Activated naive CD4-positive, alpha-beta T cell treated with anti-CD3 and anti-CD28 coated beads, Interleukin-2, amount 10 ng/mL, durations not matched to agents 7 days and 5 days (primary cell): ENCODE measurements around the gene TBATA.

ENCODE experiments used
- CTCF ChIA-PET: fragments of 350-600 bp; sonication (Branson Sonifier 250); formaldehyde crosslinking; loops from one replicate; lab custom pipeline; 2021; ENCODE audit warnings: antibody characterized with exemption; lab: Charles Lee
- DNase-seq: peaks from one replicate; pipeline ENCODE4 v3.0.0-alpha.2; 2020
- H3K27ac Mint-ChIP-seq: one replicate; pipeline ENCODE4 v1.8.0; 2021; ENCODE audit warnings: mild to moderate bottlenecking, moderate library complexity, mixed read lengths
- H3K27me3 Mint-ChIP-seq: one replicate; pipeline ENCODE4 v1.8.0; 2021; ENCODE audit warnings: mild to moderate bottlenecking, mixed read lengths
- H3K36me3 Mint-ChIP-seq: one replicate; pipeline ENCODE4 v1.8.0; 2021; ENCODE audit warnings: mixed read lengths
- H3K4me1 Mint-ChIP-seq: one replicate; pipeline ENCODE4 v1.8.0; 2021; ENCODE audit warnings: mixed read lengths
- H3K4me3 Mint-ChIP-seq: one replicate; pipeline ENCODE4 v1.8.0; 2021; ENCODE audit warnings: mild to moderate bottlenecking, moderate library complexity, mixed read lengths
- H3K9me3 Mint-ChIP-seq: one replicate; pipeline ENCODE4 v1.8.0; 2021; ENCODE audit warnings: mixed read lengths

TBATA gene

DNA sequence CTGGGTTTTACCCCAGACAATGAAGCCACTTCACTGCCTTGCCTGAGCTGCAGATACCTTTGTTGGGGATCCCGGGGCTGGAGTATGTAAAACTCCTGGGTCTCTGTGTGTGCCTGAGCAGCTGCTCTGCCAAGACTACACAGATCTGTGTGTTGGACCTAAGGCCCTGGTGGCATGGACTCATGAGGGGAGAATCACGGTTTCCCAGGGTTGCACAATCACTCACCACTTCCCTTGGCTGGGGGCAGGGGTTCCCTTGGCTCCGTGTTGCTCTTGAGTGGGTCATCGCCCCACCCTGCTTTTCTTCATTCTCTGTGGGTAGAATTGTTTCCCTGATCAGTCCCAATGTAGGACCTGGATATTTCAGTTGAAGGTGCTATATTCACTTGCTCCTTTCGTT lies 13.9 kb upstream of the TBATA start:
- Mint-ChIP-seq H3K27ac (no peak overlapping the region), H3K36me3 (no peaks in the 10 kb centered on the region), H3K27me3 (peaks cover 24% of the 10 kb centered on the region), H3K4me1 (no peaks in the 10 kb centered on the region), H3K4me3 (no peak overlapping the region), H3K9me3 (no peaks in the 10 kb centered on the region)
- CTCF ChIA-PET: no interaction called here
- DNase-seq: no peak

DNA sequence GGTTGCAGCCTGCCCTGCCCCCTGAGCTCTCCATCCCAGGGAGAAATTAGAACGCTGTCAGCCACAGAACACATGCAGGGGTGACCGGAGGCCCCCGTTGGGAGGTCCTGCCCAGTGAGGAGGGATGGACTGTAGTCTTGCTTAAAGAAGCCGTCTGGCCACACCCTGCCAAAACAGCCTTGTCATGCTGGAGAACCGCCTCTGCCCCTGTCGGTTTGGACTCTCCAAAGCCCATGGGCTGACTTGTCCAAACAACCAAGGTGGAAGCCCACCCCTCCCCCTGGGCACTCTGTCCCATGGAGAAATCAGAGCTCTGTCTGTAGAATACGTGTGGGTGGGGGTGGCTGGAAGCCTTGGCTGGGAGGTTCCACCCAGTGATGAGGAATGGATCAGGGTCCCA lies 12.7 kb upstream of the TBATA start:
- Mint-ChIP-seq H3K4me3 (no peak overlapping the region), H3K4me1 (no peaks in the 10 kb centered on the region), H3K27me3 (peaks cover 20% of the 10 kb centered on the region), H3K27ac (no peak overlapping the region), H3K9me3 (no peaks in the 10 kb centered on the region), H3K36me3 (no peaks in the 10 kb centered on the region)
- no peak for DNase-seq
- CTCF ChIA-PET: no interaction called here

DNA sequence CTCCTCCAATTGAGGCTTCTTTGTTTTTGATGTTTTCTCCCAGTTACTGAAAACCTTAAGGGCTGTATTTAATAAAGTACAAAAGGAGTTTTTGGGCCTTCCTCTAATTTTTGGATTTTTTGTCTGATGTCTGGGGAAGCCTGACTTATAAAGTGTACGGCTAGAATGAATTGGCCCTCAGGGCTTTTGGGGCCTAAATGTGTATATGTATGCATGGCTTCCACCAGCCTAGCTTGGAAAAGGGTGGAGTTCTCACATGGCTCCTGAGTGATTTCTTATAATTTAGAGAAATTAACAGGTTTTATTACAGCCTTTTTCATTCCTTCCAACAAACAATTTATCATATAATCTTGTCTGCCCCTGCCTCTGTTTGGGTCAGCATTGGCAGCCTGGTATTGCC lies 10.4 kb upstream of the TBATA start:
- Mint-ChIP-seq H3K4me1 (no peaks in the 10 kb centered on the region), H3K27me3 (peaks cover 34% of the 10 kb centered on the region), H3K27ac (no peak overlapping the region), H3K4me3 (no peak overlapping the region), H3K9me3 (no peaks in the 10 kb centered on the region), H3K36me3 (no peaks in the 10 kb centered on the region)
- CTCF ChIA-PET: no interaction called here
- no peak for DNase-seq

DNA sequence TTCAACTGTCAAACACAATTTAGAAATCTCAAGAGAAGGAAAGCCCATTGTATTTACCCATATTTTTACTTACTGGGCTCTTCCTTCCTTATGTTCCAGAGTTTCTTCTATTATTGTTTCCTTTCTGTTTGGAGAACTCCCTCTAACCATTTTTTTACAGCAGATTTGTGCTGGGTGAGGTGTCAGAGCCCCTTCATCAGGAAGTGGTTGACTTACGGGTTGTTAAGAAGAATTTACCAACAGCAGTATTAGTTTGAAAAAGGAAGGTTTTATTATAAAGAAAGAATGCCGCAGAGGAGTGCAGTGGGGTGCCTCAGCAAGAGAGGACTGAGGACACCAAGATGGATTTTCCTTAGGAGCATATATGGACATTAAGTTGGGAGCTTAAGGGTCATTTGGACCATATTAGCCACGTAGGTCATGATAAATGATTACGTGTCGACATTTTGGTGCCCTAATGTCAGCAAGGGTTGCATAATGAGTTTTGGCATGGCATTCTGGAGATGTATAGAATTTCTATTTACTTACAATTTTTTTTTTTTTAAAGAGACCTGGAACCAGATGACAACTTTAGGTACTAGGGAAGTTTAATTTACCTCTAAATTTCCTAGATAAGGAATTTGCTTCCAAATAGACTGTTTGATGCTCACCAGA lies 6.3 kb upstream of the TBATA start:
- Mint-ChIP-seq H3K4me1 (no peaks in the 10 kb centered on the region), H3K36me3 (no peaks in the 10 kb centered on the region), H3K9me3 (no peaks in the 10 kb centered on the region), H3K27ac (no peak overlapping the region), H3K27me3 (peaks cover 33% of the 10 kb centered on the region), H3K4me3 (no peak overlapping the region)
- CTCF ChIA-PET: no interaction called here
- no peak for DNase-seq

DNA sequence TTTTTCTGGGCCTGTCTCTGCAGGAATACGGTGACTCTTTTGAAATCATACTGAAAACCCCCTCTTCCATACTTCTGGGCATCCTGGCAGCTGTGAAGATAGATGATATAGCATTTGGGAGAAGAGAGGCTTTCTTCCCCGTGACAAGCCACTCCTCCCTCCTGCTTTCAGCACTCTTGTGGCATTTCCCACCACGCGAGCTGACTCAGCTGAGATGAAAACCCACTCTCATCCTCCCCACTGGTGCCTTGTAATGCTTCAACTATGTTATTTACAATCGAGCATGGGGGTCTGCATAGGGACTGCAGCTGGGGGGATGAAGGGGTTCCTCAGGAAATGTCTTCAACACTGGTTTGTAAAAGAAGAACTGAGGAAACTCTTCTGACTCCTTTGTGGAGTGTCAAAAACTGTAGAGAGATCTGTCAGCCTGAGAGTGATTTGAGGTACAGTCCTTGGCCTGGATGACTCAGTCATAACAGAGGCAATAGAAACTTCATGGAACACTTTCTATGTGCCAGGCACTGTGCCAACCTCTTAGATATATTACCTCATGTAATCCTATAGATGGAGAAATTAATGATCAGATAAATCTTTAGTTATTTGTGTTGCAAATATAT lies 1.7 kb upstream of the TBATA start:
- Mint-ChIP-seq H3K4me3 (no peak overlapping the region), H3K27me3 (peaks cover 52% of the 10 kb centered on the region), H3K27ac (no peak overlapping the region), H3K36me3 (no peaks in the 10 kb centered on the region), H3K9me3 (no peaks in the 10 kb centered on the region), H3K4me1 (no peaks in the 10 kb centered on the region)
- CTCF ChIA-PET: no interaction called here
- no peak for DNase-seq

DNA sequence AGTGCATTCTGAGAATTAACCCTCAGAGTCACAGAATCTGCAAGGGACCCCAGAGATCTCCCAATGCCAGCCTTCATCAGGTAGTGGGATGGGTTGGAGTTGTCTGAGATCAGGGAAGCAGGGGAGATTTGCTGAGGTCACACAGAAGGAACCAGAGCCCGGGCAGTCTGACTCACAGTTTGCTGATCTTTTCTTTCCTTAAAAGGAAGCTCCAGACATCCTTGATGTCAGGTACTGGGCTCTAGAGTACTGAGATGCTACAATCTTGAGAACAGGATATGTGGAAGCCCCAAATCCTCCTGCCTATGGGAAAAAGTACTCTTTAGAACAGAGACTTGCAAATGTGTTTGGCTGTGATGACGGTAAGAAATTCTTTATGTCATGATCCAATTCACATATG lies 706 bp downstream of the TBATA start:
- no peak overlapping the region for H3K4me3 Mint-ChIP-seq
- no peaks in the 10 kb centered on the region for H3K36me3 Mint-ChIP-seq
- H3K9me3 Mint-ChIP-seq: no peaks in the 10 kb centered on the region
- no peak overlapping the region for H3K27ac Mint-ChIP-seq
- peaks cover 41% of the 10 kb centered on the region for H3K27me3 Mint-ChIP-seq
- H3K4me1 Mint-ChIP-seq: no peaks in the 10 kb centered on the region
- DNase-seq: no peak
- CTCF ChIA-PET: no interaction called here

DNA sequence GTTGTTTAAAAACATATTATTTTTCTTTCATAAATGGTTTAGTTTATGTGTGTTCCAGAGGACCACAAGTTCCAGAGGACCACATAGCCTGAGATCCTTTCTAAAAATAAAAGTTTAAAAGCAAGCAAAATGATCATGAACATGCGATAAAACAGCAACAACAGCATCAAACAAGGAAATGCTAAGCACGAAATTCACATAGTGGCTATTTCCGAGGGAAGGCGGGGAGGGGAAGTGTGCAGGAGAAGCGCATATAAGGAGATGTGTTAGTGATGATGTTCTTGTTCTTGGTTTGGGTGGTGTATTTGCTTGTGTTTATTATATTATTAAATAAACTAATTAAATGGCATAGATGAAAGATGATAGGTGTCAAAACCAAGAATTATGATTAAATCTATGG lies 1.2 kb downstream of the TBATA start:
- Mint-ChIP-seq H3K36me3 (no peaks in the 10 kb centered on the region), H3K27me3 (peaks cover 39% of the 10 kb centered on the region), H3K4me1 (no peaks in the 10 kb centered on the region), H3K4me3 (no peak overlapping the region), H3K27ac (no peak overlapping the region), H3K9me3 (no peaks in the 10 kb centered on the region)
- no peak for DNase-seq
- CTCF ChIA-PET: no interaction called here

DNA sequence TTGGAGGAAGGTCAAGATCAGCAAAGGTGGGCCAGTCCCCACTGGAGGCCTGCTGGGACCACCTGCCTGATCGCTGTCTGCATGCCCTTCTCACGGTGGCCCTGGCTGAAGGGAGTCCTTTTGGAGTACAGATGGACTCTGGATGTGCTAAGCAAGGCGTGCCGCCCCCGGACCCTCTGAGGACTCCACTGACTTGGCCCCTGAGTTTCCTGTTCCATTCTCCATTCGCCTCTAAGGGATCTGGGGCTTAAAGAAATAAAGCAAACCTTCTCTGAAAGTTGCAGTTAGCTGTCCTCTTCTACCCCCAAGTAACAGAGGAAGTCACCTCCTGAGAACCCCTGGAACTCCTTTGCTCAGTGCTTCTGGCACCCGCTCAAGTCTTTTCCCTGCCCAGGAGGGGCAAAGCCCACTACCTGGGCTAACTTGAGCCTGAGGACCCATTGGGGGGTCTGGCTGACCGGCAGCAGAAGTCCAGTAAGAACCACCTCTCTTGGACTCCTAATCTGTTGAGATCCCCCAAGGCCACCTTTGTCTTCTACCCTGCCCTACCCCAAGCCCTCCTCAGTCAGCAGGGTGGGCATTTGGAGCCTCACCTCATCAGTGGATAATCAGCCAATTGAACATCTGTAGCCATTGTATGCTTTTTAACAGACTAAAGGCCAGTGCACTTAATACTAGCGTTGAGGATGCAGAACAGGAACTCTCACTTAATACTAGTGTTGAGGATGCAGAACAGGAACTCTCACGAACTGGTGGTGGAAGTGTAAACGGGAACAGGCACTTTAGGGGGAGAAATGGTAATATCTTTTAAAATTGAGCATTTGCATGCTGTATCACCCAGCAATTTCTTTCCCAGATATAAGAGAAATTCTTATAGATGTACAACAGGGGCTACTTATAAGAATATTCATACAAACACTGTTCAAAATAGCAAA lies 2.2 kb downstream of the TBATA start:
- no peak for DNase-seq
- CTCF ChIA-PET: no interaction called here
- Mint-ChIP-seq H3K27me3 (peaks cover 42% of the 10 kb centered on the region), H3K4me1 (no peaks in the 10 kb centered on the region), H3K36me3 (no peaks in the 10 kb centered on the region), H3K27ac (no peak overlapping the region), H3K9me3 (no peaks in the 10 kb centered on the region), H3K4me3 (no peak overlapping the region)

DNA sequence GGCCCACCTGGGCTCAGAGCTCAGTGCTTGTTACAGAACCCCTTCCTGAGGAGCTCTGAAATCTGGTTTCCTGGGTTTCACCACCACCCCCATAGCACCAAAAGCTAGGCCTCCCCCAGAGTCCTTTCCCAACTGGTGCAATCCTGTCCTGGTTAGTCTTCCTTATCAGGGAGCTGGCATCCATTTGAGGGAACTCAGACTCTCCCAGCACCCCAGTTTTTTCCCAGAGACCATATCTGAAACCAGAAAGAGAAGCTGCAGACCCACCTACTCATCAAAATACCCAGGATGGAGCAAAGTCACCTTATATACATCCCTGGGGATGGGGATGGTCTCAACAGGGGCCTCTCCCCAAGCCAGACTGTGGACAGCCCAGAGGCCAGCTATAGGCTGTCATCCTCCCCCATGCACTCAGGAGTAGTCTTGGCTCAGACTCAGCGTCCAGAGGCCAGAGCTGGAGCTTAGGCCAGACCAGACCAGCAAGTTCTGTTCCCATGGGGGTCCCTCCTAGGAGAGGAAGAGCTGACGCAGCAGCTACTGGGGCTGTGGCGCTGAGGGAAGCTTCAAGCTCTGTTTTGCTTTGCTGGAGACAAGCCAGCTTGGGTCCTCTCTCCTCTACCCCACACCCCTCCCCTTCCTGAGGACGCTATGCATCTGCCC lies 3.0 kb downstream of the TBATA start:
- CTCF ChIA-PET: no interaction called here
- H3K9me3 Mint-ChIP-seq: no peaks in the 10 kb centered on the region

DNA sequence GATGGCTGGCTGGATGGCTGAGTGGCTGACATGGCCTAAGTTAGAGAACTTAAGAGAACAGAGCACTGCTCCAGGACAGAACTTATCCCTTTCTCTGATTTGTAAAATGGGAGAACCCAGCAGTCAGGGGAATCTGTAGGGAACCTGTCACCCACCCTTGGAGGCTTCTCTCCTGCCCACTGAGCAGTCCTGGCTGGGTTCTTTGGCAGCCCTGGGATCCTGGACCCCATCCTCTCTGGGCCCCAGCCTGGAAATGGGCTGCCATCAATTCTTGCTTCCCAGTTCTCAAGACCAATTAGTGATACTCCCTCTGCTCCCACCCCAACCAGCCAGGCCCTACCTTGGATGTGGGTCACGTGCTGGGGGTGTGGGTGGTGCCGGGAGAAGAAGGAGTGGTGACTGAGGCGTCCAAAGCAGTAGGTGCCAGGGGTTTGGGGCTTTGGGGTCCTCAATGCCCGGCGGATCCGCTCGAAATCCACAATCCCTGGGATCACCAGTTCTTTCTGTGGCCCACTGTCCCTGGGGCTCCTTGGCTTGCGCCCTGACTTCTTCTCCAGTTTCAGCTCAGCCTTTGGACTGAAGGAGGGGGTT lies 3.6 kb downstream of the TBATA start:
- no peak overlapping the region for H3K27ac Mint-ChIP-seq
- H3K36me3 Mint-ChIP-seq: no peaks in the 10 kb centered on the region
- no peak overlapping the region for H3K4me3 Mint-ChIP-seq
- no peak for DNase-seq
- H3K4me1 Mint-ChIP-seq: no peaks in the 10 kb centered on the region
- H3K27me3 Mint-ChIP-seq: peaks cover 42% of the 10 kb centered on the region
- no peaks in the 10 kb centered on the region for H3K9me3 Mint-ChIP-seq
- CTCF ChIA-PET: no interaction called here

More for the DNA sequence above, 3.0 kb downstream of the TBATA start:
- DNase-seq: no peak
- no peaks in the 10 kb centered on the region for H3K4me1 Mint-ChIP-seq
- no peaks in the 10 kb centered on the region for H3K36me3 Mint-ChIP-seq
- no peak overlapping the region for H3K27ac Mint-ChIP-seq
- no peak overlapping the region for H3K4me3 Mint-ChIP-seq
- H3K27me3 Mint-ChIP-seq: peaks cover 46% of the 10 kb centered on the region

DNA sequence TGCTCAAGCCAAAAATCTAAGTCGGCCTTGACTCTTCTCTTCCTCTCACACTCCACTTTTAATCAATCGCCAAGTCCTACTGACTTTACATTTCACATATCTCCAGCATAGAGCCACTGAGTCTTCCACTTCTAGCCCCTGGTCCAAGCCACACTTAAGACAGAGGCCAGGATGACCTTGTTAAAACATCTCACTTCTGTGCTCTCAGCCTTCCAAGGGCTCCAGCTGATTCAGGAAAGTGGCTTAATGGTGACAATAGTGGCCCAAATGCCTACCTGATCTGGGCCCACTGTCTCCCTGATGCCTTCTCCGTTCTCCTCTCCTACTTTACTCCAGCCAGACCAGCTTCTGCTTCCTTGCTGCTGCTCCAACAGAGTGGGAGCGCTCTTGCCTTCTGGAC lies 4.4 kb downstream of the TBATA start:
- H3K27ac Mint-ChIP-seq: no peak overlapping the region
- H3K4me1 Mint-ChIP-seq: no peaks in the 10 kb centered on the region
- H3K9me3 Mint-ChIP-seq: no peaks in the 10 kb centered on the region
- H3K4me3 Mint-ChIP-seq: no peak overlapping the region
- DNase-seq: no peak
- no peaks in the 10 kb centered on the region for H3K36me3 Mint-ChIP-seq
- H3K27me3 Mint-ChIP-seq: peaks cover 39% of the 10 kb centered on the region
- CTCF ChIA-PET: no interaction called here

DNA sequence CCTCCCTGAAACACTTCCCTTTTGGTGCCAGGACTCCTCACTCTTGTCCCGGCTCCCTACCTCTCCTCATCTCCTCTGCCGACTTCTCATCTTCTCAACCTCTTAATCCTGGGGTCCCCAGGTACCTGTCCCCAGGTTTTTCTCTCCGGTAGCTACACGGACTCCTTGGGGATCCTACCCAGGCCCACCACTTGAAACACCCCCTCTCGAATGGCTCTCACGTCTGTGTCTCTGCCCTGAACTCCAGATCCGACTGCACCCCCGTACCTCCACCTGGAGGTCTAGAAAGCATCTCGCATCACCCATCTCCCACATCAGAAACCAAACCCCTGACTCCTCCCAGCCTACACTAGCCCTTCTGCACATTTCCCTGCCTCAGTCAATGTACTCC lies 4.8 kb downstream of the TBATA start:
- Mint-ChIP-seq H3K9me3 (no peaks in the 10 kb centered on the region), H3K4me1 (no peaks in the 10 kb centered on the region), H3K27me3 (peaks cover 36% of the 10 kb centered on the region), H3K27ac (no peak overlapping the region), H3K36me3 (no peaks in the 10 kb centered on the region), H3K4me3 (no peak overlapping the region)
- CTCF ChIA-PET: no interaction called here
- no peak for DNase-seq

DNA sequence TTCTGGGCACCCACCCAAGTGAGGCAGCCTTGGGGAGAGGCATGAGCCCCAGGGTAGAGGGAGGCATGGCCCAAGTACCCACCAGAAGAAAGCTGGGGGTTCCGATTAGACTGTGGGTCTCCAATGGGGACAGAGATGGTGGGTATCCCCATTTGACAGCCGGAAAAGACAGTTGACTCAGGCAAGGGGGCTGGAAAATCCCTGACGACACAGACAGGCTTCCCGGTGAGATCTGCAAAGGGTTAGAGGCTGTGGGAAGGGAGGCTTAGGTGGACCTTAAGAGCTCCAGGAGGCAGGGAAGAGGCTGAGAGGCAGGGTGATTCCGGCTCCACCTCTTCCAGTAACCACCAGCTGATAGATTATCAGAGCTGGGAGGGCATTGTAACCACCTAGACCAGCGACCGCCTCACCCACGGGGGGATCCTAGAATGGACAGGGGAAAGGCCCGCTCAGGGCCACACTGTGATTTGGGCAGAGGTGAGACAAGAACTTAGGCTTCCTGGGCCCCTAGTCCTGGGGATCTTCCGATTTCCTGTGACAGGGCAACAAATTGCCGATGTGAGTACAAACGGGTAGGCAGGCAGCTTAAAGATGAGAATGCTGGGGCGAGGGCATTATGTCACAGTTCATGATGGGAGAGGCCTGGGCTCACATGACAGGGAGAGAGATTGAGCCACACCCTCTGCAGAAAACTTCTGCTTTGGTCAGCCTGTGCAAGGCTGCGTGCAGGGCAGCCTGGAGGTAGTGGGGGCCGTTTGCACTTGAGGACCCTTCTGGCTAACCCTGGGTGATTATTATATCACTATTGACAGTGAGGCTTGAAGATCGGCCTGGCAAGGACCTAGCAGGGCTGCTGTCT lies 5.4 kb downstream of the TBATA start:
- no peaks in the 10 kb centered on the region for H3K36me3 Mint-ChIP-seq
- H3K27me3 Mint-ChIP-seq: peaks cover 32% of the 10 kb centered on the region
- no peaks in the 10 kb centered on the region for H3K4me1 Mint-ChIP-seq
- CTCF ChIA-PET: no interaction called here
- H3K9me3 Mint-ChIP-seq: no peaks in the 10 kb centered on the region
- H3K27ac Mint-ChIP-seq: no peak overlapping the region
- no peak for DNase-seq
- no peak overlapping the region for H3K4me3 Mint-ChIP-seq
